Forelimb muscle (tissue), 1 donor: ENCODE data around the gene FOXP4. TPM values are rescaled to one million over a fixed set of nuclear protein-coding genes. Genes with fewer than 3 reads are reported as not detected.

Experiments used
- DNase-seq: peaks from one replicate; pipeline ENCODE4 v3.0.0-alpha.2; 2013; ENCODE audit warnings: low read depth
- polyA plus RNA-seq: library from polyadenylated mRNA; unstranded; fragments of 120-200 nt; gene quantifications from one replicate; pipeline ENCODE4 v1.2.1, GENCODE V29; 2013; ENCODE audit not compliant: insufficient read length

FOXP4 gene
- polyA plus RNA-seq, 1 donor = 15.1 TPM

DNA sequence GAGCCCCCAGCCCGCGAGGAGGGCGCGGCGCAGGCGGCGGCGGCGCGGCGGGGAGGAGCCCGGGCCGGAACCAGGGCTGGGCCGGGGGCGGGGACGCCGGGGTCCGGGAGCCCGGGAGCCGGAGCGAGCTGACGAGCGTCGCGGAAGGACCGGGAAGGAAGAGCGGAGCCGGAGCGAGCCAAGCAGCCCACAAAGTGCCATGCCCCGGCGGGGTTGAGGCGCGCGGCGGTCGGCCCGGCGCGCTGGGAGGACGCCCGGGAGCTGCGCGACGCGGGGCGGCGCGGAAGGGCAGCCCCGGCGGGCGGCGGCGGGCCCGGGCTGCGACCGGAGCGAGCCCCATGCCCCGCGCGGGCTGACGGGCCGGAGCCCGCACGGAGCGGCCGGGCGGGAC, 289 bp downstream of the FOXP4 start:
- DNase-seq = no peak

DNA sequence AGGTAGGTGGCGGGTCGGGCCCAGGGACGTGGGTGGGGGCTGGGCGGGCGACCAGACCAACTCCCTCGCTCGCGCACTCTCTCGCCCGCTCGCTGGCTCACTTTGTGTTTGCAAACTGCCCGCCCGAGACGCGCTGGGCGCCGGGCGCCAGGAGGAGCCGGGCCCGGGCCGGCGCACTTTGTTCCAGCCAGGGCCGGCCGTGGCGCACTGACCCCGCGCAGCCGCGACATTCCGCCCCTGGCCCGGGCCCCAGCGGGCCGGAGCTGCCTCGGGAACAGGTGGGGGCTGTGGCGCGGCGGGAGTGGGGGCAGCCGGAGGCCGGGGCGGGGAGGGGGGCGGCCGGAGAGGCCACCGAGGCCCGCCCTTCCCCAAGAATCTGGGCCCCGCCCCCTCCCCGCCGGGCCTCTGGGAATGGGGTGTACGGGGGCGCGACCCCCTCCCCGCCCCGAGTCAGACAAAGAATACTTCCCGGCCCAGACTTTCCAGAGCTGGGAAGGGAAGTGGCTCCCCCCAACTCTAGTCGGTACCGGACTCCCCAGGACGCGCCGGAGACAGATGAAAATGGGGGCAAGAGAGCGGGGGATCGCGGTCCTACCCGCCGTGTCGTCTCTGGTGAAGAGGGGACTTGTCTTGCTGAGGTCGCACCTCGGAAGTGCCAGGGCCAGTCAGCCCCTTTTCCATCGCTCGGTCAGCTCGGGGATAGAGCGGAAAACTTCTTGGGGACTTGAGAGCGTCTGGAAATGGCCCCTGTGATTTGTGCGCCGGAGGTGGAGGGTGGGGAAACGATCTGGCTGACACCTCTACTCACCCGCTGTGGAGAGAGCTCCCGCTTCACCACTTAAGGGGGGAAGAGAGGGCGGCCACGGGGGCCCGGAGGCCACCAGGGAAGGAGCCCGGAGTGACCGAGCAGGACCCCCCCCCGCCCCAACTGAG, 951 bp downstream of the FOXP4 start:
- DNase-seq = no peak

GRCh38 chr6:41547799-41548097, 1.6 kb downstream of the FOXP4 start:
- no peak for DNase-seq

- no peak for DNase-seq
These were observed 2.1 kb downstream of the FOXP4 start for GRCh38 chr6:41548098-41548840.

DNA sequence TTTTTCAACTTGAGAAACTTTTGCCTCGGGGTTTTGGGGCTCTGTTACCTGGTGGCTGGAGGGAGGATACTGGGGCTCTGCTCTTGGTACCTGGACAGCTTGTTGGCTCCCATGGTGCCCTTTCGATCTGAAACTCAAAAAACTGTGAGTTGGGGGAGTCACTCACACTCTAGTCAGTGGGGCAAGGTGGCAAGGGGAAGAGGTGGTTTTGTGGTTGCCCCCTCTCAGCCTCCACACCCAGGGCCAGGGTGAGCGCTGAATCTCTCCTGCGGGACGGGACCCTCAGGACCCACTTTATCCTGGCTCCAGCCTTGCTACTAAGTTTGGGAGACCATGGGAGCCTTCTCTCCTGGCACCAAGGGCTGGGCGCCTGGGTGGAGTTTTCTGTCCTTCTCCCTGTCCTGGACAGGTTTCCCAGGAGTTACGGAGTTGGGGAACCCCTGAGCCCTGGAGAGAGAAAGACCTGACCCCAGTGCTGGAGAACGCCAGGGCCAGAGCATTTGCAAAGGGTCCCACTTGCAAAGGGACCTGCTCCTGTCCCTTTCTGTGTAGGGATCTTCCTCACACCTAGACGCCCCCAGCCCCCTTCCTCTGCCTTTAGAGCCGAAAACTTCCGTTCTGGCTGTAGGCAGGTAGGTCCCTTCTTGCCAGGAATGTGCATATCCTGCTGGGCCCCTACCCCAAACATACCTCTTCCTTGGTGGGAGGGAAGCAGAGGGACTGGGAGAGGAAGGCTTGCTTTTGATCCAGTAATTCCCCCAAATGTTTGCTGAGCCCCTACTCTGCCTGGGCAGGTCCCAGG, 2.9 kb downstream of the FOXP4 start:
- no peak for DNase-seq

DNA sequence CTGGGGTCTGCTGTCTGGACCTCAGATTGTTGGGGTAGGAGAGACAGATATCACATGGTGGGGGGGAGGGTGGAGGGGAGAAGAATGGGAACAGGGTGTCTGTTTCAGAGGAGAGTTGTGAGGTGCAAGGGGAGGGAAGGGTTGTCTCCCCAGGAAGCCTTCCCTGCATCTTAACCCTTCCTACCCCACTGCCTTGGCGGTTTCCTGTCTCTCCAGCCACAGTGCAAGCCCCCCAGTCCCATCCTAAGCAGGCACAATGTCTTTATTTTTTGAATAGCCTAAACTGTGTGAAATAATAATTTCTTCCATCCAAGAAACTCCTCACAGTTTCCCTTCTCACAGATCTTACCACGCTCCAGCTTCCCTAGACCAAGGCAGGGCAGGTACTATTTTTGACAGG, 3.5 kb downstream of the FOXP4 start:
- no peak for DNase-seq

GRCh38 chr6:41551086-41551700, 5.0 kb downstream of the FOXP4 start:
- DNase-seq = no peak

- no peak for DNase-seq
These were observed 5.7 kb downstream of the FOXP4 start for GRCh38 chr6:41551857-41552256.

GRCh38 chr6:41552723-41553122, 6.5 kb downstream of the FOXP4 start:
- DNase-seq = no peak

- DNase-seq = no peak
These were observed 7.3 kb downstream of the FOXP4 start for GRCh38 chr6:41553405-41553999.

GRCh38 chr6:41555326-41556300, 9.4 kb downstream of the FOXP4 start:
- DNase-seq = no peak

GRCh38 chr6:41557335-41557734, 11.2 kb downstream of the FOXP4 start:
- DNase-seq = peak; percentile 53

GRCh38 chr6:41558033-41558807, 12.0 kb downstream of the FOXP4 start:
- DNase-seq = no peak

DNA sequence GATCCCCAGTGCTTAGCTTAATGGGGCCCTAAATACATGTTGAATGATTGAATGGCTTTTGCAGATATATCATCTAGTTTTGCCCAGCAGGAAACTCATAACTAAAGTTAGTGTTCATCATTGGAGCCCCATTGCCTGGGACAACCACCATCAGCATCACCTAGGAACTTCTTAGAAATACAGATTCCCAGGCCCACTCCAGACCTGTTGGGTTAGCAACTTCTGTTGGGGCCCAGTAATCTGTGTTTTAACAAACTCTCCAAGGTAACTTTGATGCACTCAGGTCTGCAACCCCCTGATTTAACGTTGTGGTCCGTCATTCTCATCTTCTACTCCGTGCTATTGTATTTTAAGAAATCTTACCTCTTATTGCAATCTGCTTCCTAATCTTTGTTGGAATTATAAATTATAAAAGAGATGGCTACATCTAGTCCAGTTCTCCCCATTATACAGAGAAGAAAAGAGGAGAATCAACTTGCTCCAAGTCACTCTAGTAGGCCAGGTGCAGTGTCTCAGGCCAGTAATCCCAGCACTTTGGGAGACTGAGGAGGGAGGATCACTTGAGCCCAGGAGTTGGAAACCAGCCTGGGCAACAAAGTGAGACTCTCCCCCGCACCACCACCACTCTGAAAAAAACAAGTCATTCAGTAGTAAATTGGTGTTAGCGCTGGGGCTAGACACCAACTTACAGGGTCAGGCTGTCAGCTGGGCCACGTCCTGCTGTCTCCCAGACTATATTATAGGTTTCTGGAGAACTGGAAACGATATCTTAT, 13.7 kb downstream of the FOXP4 start:
- DNase-seq = no peak

DNA sequence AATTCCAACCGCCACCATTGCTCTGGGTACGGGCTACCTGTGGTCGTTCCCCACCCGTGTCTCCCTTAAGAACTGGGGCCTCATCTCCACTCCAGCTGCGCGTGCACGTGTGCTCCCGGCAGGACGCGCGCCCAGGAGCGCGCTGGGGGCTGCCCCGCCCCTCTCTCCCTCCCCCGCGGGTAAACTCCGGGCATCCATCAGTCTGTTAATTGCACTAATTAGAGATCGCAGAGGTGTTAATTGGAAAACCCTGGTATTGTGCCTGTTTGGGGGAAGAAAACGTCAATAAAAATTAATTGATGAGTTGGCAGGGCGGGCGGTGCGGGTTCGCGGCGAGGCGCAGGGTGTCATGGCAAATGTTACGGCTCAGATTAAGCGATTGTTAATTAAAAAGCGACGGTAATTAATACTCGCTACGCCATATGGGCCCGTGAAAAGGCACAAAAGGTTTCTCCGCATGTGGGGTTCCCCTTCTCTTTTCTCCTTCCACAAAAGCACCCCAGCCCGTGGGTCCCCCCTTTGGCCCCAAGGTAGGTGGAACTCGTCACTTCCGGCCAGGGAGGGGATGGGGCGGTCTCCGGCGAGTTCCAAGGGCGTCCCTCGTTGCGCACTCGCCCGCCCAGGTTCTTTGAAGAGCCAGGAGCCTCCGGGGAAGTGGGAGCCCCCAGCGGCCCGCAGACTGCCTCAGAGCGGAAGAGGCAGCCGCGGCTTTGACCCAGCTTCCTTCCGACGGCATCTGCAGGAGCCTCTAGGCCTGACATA, 14.4 kb downstream of the FOXP4 start:
- no peak for DNase-seq

DNA sequence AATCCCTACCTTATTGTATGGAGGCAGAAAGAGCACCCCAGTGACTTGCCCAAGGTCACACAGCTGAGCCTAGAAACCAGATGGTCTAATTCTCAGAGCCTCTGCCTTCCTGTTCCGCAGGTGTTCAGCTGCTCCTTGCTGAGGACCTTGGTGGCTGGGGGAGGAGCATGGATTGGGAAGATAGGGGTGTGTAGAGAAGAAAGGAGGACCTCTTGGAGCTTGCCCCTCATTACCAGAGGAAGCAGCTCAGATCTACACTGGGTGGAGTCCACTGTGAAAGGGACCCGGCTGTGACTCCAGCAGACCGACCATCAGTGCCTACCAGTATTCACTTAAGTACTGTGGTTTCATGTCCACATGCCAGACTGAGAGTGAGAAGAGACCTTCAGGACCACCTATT, 15.2 kb downstream of the FOXP4 start:
- no peak for DNase-seq

- DNase-seq = no peak
These were observed 16.0 kb downstream of the FOXP4 start for GRCh38 chr6:41561931-41562911.
